GM21528 (cell line): ENCODE data around the gene IL4I1.

ENCODE experiments used
- ATAC-seq: cut with Tn5 transposase; IDR thresholded peaks from one replicate; pipeline ENCODE4 v1.9.1; 2021; ENCODE audit warnings: mild to moderate bottlenecking, moderate library complexity; ENCODE audit not compliant: unreplicated experiment, low FRiP score

Gene IL4I1

GRCh38 chr19:49854378-49855263, 42.1 kb downstream of the IL4I1 start:
- ATAC-seq: no peak

- ATAC-seq: no peak
These were observed 42.8 kb downstream of the IL4I1 start for GRCh38 chr19:49853852-49854377.

GRCh38 chr19:49852631-49853126, 44.0 kb downstream of the IL4I1 start:
- no peak for ATAC-seq

- no peak for ATAC-seq
These were observed 45.0 kb downstream of the IL4I1 start for GRCh38 chr19:49851456-49852259.

- peak; percentile 72 for ATAC-seq
These were observed 46.0 kb downstream of the IL4I1 start, which contains the start of gene PTOV1 for GRCh38 chr19:49850487-49851342. Gene PTOV1, plus strand, starts transcription at chr19:49851159.

- no peak for ATAC-seq
These were observed 46.5 kb downstream of the IL4I1 start for GRCh38 chr19:49850221-49850486.

GRCh38 chr19:49849433-49850220, 47.1 kb downstream of the IL4I1 start:
- no peak for ATAC-seq

- no peak for ATAC-seq
These were observed 47.7 kb downstream of the IL4I1 start for GRCh38 chr19:49848938-49849337.

GRCh38 chr19:49847731-49848696, 48.7 kb downstream of the IL4I1 start:
- ATAC-seq: no peak

GRCh38 chr19:49846408-49846807, 50.3 kb downstream of the IL4I1 start:
- ATAC-seq: no peak

- no peak for ATAC-seq
These were observed 51.3 kb downstream of the IL4I1 start for GRCh38 chr19:49845414-49845813.

- ATAC-seq: no peak
These were observed 52.3 kb downstream of the IL4I1 start for GRCh38 chr19:49844138-49845095.

GRCh38 chr19:49843265-49843664, 53.4 kb downstream of the IL4I1 start:
- ATAC-seq: no peak

- no peak for ATAC-seq
These were observed 55.9 kb downstream of the IL4I1 start for GRCh38 chr19:49840736-49841249.

- ATAC-seq: no peak
These were observed 56.4 kb downstream of the IL4I1 start for GRCh38 chr19:49840321-49840720.

- ATAC-seq: no peak
These were observed 57.0 kb downstream of the IL4I1 start for GRCh38 chr19:49839713-49840112.
